ENCODE data around the gene CCBE1.

Gene CCBE1

GRCh38 chr18:59569390-59569791 lies 127.8 kb downstream of the CCBE1 start:
- Histone ChIP-seq H3K4me3 (ENCODE audit: low read length) (no peak overlapping the region), H3K27ac (ENCODE audit: low read depth, low read length) (no peak overlapping the region), H3K36me3 (ENCODE audit: control insufficient read depth, insufficient read depth, low read length) (no peaks in the 10 kb centered on the region), H3K9ac (ENCODE audit: low read length) (no peak overlapping the region), H3K27me3 (ENCODE audit: control insufficient read depth, insufficient read depth, low read length) (no peaks in the 10 kb centered on the region), H3K4me1 (ENCODE audit: control insufficient read depth, insufficient read depth, low read length) (no peaks in the 10 kb centered on the region)

- Histone ChIP-seq H3K36me3 (ENCODE audit: control insufficient read depth, insufficient read depth, low read length) (no peaks in the 10 kb centered on the region), H3K9ac (ENCODE audit: low read length) (no peak overlapping the region), H3K27me3 (ENCODE audit: control insufficient read depth, insufficient read depth, low read length) (no peaks in the 10 kb centered on the region), H3K4me3 (ENCODE audit: low read length) (no peak overlapping the region), H3K4me1 (ENCODE audit: control insufficient read depth, insufficient read depth, low read length) (no peaks in the 10 kb centered on the region), H3K27ac (ENCODE audit: low read depth, low read length) (no peak overlapping the region)
These were observed 129.8 kb downstream of the CCBE1 start for GRCh38 chr18:59567431-59567830.

GRCh38 chr18:59566533-59566971 lies 130.7 kb downstream of the CCBE1 start:
- Histone ChIP-seq H3K9ac (ENCODE audit: low read length) (no peak overlapping the region), H3K4me1 (ENCODE audit: control insufficient read depth, insufficient read depth, low read length) (no peaks in the 10 kb centered on the region), H3K27ac (ENCODE audit: low read depth, low read length) (no peak overlapping the region), H3K27me3 (ENCODE audit: control insufficient read depth, insufficient read depth, low read length) (no peaks in the 10 kb centered on the region), H3K36me3 (ENCODE audit: control insufficient read depth, insufficient read depth, low read length) (no peaks in the 10 kb centered on the region), H3K4me3 (ENCODE audit: low read length) (no peak overlapping the region)

- Histone ChIP-seq H3K36me3 (ENCODE audit: control insufficient read depth, insufficient read depth, low read length) (no peaks in the 10 kb centered on the region), H3K4me1 (ENCODE audit: control insufficient read depth, insufficient read depth, low read length) (no peaks in the 10 kb centered on the region), H3K27me3 (ENCODE audit: control insufficient read depth, insufficient read depth, low read length) (no peaks in the 10 kb centered on the region), H3K27ac (ENCODE audit: low read depth, low read length) (no peak overlapping the region), H3K9ac (ENCODE audit: low read length) (no peak overlapping the region), H3K4me3 (ENCODE audit: low read length) (no peak overlapping the region)
These were observed 131.3 kb downstream of the CCBE1 start for GRCh38 chr18:59565957-59566356.

- no peak overlapping the region for H3K27ac ChIP-seq (ENCODE audit: low read depth, low read length)
- no peak overlapping the region for H3K4me3 ChIP-seq (ENCODE audit: low read length)
- H3K27me3 ChIP-seq (ENCODE audit: control insufficient read depth, insufficient read depth, low read length), result no peaks in the 10 kb centered on the region
- no peaks in the 10 kb centered on the region for H3K36me3 ChIP-seq (ENCODE audit: control insufficient read depth, insufficient read depth, low read length)
- H3K9ac ChIP-seq (ENCODE audit: low read length), result no peak overlapping the region
- no peaks in the 10 kb centered on the region for H3K4me1 ChIP-seq (ENCODE audit: control insufficient read depth, insufficient read depth, low read length)
These were observed 132.7 kb downstream of the CCBE1 start for GRCh38 chr18:59564561-59564960.

- H3K36me3 ChIP-seq (ENCODE audit: control insufficient read depth, insufficient read depth, low read length), result no peaks in the 10 kb centered on the region
- no peak overlapping the region for H3K9ac ChIP-seq (ENCODE audit: low read length)
- no peak overlapping the region for H3K4me3 ChIP-seq (ENCODE audit: low read length)
- no peaks in the 10 kb centered on the region for H3K4me1 ChIP-seq (ENCODE audit: control insufficient read depth, insufficient read depth, low read length)
- no peaks in the 10 kb centered on the region for H3K27me3 ChIP-seq (ENCODE audit: control insufficient read depth, insufficient read depth, low read length)
- no peak overlapping the region for H3K27ac ChIP-seq (ENCODE audit: low read depth, low read length)
These were observed 133.9 kb downstream of the CCBE1 start for GRCh38 chr18:59563176-59563785.

GRCh38 chr18:59562751-59563150 lies 134.5 kb downstream of the CCBE1 start:
- no peaks in the 10 kb centered on the region for H3K27me3 ChIP-seq (ENCODE audit: control insufficient read depth, insufficient read depth, low read length)
- no peak overlapping the region for H3K4me3 ChIP-seq (ENCODE audit: low read length)
- no peak overlapping the region for H3K27ac ChIP-seq (ENCODE audit: low read depth, low read length)
- no peaks in the 10 kb centered on the region for H3K36me3 ChIP-seq (ENCODE audit: control insufficient read depth, insufficient read depth, low read length)
- no peak overlapping the region for H3K9ac ChIP-seq (ENCODE audit: low read length)
- H3K4me1 ChIP-seq (ENCODE audit: control insufficient read depth, insufficient read depth, low read length), result no peaks in the 10 kb centered on the region

- no peaks in the 10 kb centered on the region for H3K36me3 ChIP-seq (ENCODE audit: control insufficient read depth, insufficient read depth, low read length)
- H3K9ac ChIP-seq (ENCODE audit: low read length), result no peak overlapping the region
- no peak overlapping the region for H3K4me3 ChIP-seq (ENCODE audit: low read length)
- no peaks in the 10 kb centered on the region for H3K27me3 ChIP-seq (ENCODE audit: control insufficient read depth, insufficient read depth, low read length)
- H3K27ac ChIP-seq (ENCODE audit: low read depth, low read length), result no peak overlapping the region
- H3K4me1 ChIP-seq (ENCODE audit: control insufficient read depth, insufficient read depth, low read length), result no peaks in the 10 kb centered on the region
These were observed 135.6 kb downstream of the CCBE1 start for GRCh38 chr18:59561612-59562011.

- Histone ChIP-seq H3K27me3 (ENCODE audit: control insufficient read depth, insufficient read depth, low read length) (no peaks in the 10 kb centered on the region), H3K4me3 (ENCODE audit: low read length) (no peak overlapping the region), H3K36me3 (ENCODE audit: control insufficient read depth, insufficient read depth, low read length) (no peaks in the 10 kb centered on the region), H3K9ac (ENCODE audit: low read length) (no peak overlapping the region), H3K4me1 (ENCODE audit: control insufficient read depth, insufficient read depth, low read length) (no peaks in the 10 kb centered on the region), H3K27ac (ENCODE audit: low read depth, low read length) (no peak overlapping the region)
These were observed 136.7 kb downstream of the CCBE1 start for GRCh38 chr18:59560556-59560955.

- Histone ChIP-seq H3K4me1 (ENCODE audit: control insufficient read depth, insufficient read depth, low read length) (no peaks in the 10 kb centered on the region), H3K9ac (ENCODE audit: low read length) (no peak overlapping the region), H3K27ac (ENCODE audit: low read depth, low read length) (no peak overlapping the region), H3K36me3 (ENCODE audit: control insufficient read depth, insufficient read depth, low read length) (no peaks in the 10 kb centered on the region), H3K4me3 (ENCODE audit: low read length) (no peak overlapping the region), H3K27me3 (ENCODE audit: control insufficient read depth, insufficient read depth, low read length) (no peaks in the 10 kb centered on the region)
These were observed 137.7 kb downstream of the CCBE1 start for GRCh38 chr18:59559528-59559927.

- peaks cover 6% of the 10 kb centered on the region for H3K4me1 ChIP-seq (ENCODE audit: control insufficient read depth, insufficient read depth, low read length)
- H3K9ac ChIP-seq (ENCODE audit: low read length), result no peak overlapping the region
- H3K27ac ChIP-seq (ENCODE audit: low read depth, low read length), result no peak overlapping the region
- no peaks in the 10 kb centered on the region for H3K27me3 ChIP-seq (ENCODE audit: control insufficient read depth, insufficient read depth, low read length)
- no peak overlapping the region for H3K4me3 ChIP-seq (ENCODE audit: low read length)
- H3K36me3 ChIP-seq (ENCODE audit: control insufficient read depth, insufficient read depth, low read length), result no peaks in the 10 kb centered on the region
These were observed 141.1 kb downstream of the CCBE1 start for GRCh38 chr18:59555995-59556659.

GRCh38 chr18:59554796-59555335 lies 142.4 kb downstream of the CCBE1 start:
- Histone ChIP-seq H3K4me1 (ENCODE audit: control insufficient read depth, insufficient read depth, low read length) (peaks cover 10% of the 10 kb centered on the region), H3K4me3 (ENCODE audit: low read length) (no peak overlapping the region), H3K27me3 (ENCODE audit: control insufficient read depth, insufficient read depth, low read length) (no peaks in the 10 kb centered on the region), H3K27ac (ENCODE audit: low read depth, low read length) (no peak overlapping the region), H3K9ac (ENCODE audit: low read length) (no peak overlapping the region), H3K36me3 (ENCODE audit: control insufficient read depth, insufficient read depth, low read length) (no peaks in the 10 kb centered on the region)

All from rectal smooth muscle tissue (tissue), 1 donor.